Neural cell (in vitro differentiated cells): ENCODE results near the gene ZNRF2. TPM values are rescaled to one million over a fixed set of nuclear protein-coding genes. Genes with fewer than 3 reads are reported as not detected.
"Not testable (repeated sequence)": the region's sequence is repeated elsewhere in the genome, so short reads cannot be mapped to it uniquely, and the experiment has no call there.

Experiments
- H2AFZ ChIP-seq: fragments of 200-600, 300-800 bp; sonication (generic), shearing (Covaris generic); 2 replicates; pipeline ENCODE4 v1.6.0; 2014; ENCODE audit warnings: low read depth, mild to moderate bottlenecking, antibody characterized with exemption, low read length, moderate library complexity
- H3F3A ChIP-seq: fragments of 200-600 bp; shearing (Covaris generic); 2 replicates; pipeline ENCODE4 v1.6.1; 2016; ENCODE audit warnings: mild to moderate bottlenecking, moderate library complexity, mixed read lengths, antibody characterized with exemption, low read length; ENCODE audit not compliant: insufficient read depth, poor library complexity, severe bottlenecking
- H3K27ac ChIP-seq: fragments of 200-600, 300-800 bp; sonication (generic), shearing (Covaris generic); 2 replicates; pipeline ENCODE4 v1.5.1; 2014; ENCODE audit warnings: mild to moderate bottlenecking, low read length, moderate library complexity
- H3K27me3 ChIP-seq: fragments of 300-800, 200-600 bp; sonication (generic), shearing (Covaris generic); 2 replicates; pipeline ENCODE4 v1.6.0; 2014; ENCODE audit warnings: mild to moderate bottlenecking, low read depth, low read length, moderate library complexity; ENCODE audit not compliant: insufficient read depth
- H3K36me3 ChIP-seq: fragments of 300-800, 200-600 bp; sonication (generic), shearing (Covaris generic); 2 replicates; pipeline ENCODE4 v1.5.1; 2014; ENCODE audit warnings: mild to moderate bottlenecking, antibody characterized with exemption, low read length, moderate library complexity; ENCODE audit not compliant: insufficient read depth
- H3K4me2 ChIP-seq: fragments of 300-800, 200-600 bp; sonication (generic), shearing (Covaris generic); 2 replicates; pipeline ENCODE4 v1.6.0; 2014; ENCODE audit warnings: mild to moderate bottlenecking, low read length
- H3K4me3 ChIP-seq: fragments of 300-800, 200-600 bp; sonication (generic), shearing (Covaris generic); 2 replicates; pipeline ENCODE4 v1.5.1; 2014; ENCODE audit warnings: mild to moderate bottlenecking, low read length, moderate library complexity
- H3K79me2 ChIP-seq: fragments of 200-600 bp; shearing (Covaris generic); replicated peaks from 2 replicates; pipeline ENCODE4 v1.6.0; 2014; ENCODE audit warnings: mild to moderate bottlenecking, low read length, moderate library complexity; ENCODE audit not compliant: insufficient read depth
- H3K9ac ChIP-seq: fragments of 300-800, 200-600 bp; sonication (generic), shearing (Covaris generic); 2 replicates; pipeline ENCODE4 v1.6.1; 2016; ENCODE audit warnings: mild to moderate bottlenecking, low read length, mixed read lengths
- H3K9me2 ChIP-seq: fragments of 200-600 bp; shearing (Covaris generic); 2 replicates; pipeline ENCODE4 v1.6.1; 2016; ENCODE audit warnings: mild to moderate bottlenecking, low read length, mixed read lengths; ENCODE audit not compliant: insufficient read depth
- H3K9me3 ChIP-seq: fragments of 200-600, 300-800 bp; sonication (generic), shearing (Covaris generic); 2 replicates; pipeline ENCODE4 v1.6.1; 2016; ENCODE audit warnings: mild to moderate bottlenecking, mixed run types, low read length, moderate library complexity, mixed read lengths
- H4K20me1 ChIP-seq: fragments of 200-600 bp; shearing (Covaris generic); 2 replicates; pipeline ENCODE4 v1.6.1; 2016; ENCODE audit warnings: mild to moderate bottlenecking, mixed run types; ENCODE audit not compliant: insufficient read depth
- EP300 ChIP-seq: fragments of 450-650 bp; conservative IDR thresholded peaks from 2 replicates; pipeline ENCODE4 v1.6.1; 2014; ENCODE audit warnings: antibody characterized with exemption, mild to moderate bottlenecking, moderate library complexity; ENCODE audit not compliant: poor library complexity, severe bottlenecking
- EZH2 ChIP-seq: fragments of 200-600, 300-800 bp; shearing (Covaris generic), sonication (generic); IDR thresholded peaks from 2 replicates; pipeline ENCODE4 v1.6.1; 2014; ENCODE audit warnings: antibody characterized with exemption, low read length, borderline replicate concordance, mild to moderate bottlenecking; ENCODE audit not compliant: insufficient read depth, poor library complexity, severe bottlenecking
- MXI1 ChIP-seq: fragments of 450-650 bp; conservative IDR thresholded peaks from 2 replicates; pipeline ENCODE4 v1.6.1; 2014; ENCODE audit warnings: antibody characterized with exemption, mild to moderate bottlenecking; ENCODE audit not compliant: poor library complexity, severe bottlenecking
- POLR2AphosphoS5 ChIP-seq: IDR thresholded peaks from 2 replicates; pipeline ENCODE4 v1.6.1; 2012
- RAD21 ChIP-seq: fragments of 450-650 bp; conservative IDR thresholded peaks from 2 replicates; pipeline ENCODE4 v1.6.1; 2014; ENCODE audit warnings: antibody characterized with exemption, mild to moderate bottlenecking, moderate library complexity
- SMC3 ChIP-seq: fragments of 450-650 bp; conservative IDR thresholded peaks from 2 replicates; pipeline ENCODE4 v1.6.1; 2014; ENCODE audit warnings: antibody characterized with exemption, mild to moderate bottlenecking, moderate library complexity; ENCODE audit not compliant: poor library complexity
- TAF1 ChIP-seq: IDR thresholded peaks from 2 replicates; pipeline ENCODE4 v1.6.1; 2012; ENCODE audit warnings: low read depth
- polyA plus RNA-seq: library from polyadenylated mRNA; depleted of rRNA; stranded (reverse); fragments of >200 nt; gene quantifications from 2 replicates; pipeline ENCODE4 v1.2.3, GENCODE V29; 2014
- TF ChIP-seq, protein P1 (sequence below): fragments of 450-650 bp; IDR thresholded peaks from 2 replicates; pipeline ENCODE4 v1.5.1; 2014; ENCODE audit warnings: antibody characterized with exemption, mild to moderate bottlenecking, moderate library complexity; ENCODE audit not compliant: poor library complexity, severe bottlenecking
- TF ChIP-seq, protein P2 (sequence below): IDR thresholded peaks from 2 replicates; pipeline ENCODE4 v1.6.1; 2012; ENCODE audit warnings: borderline replicate concordance

The ZNRF2 gene
- polyA plus RNA-seq, 1 donor from 2014 or later, result 12.2 TPM

DNA sequence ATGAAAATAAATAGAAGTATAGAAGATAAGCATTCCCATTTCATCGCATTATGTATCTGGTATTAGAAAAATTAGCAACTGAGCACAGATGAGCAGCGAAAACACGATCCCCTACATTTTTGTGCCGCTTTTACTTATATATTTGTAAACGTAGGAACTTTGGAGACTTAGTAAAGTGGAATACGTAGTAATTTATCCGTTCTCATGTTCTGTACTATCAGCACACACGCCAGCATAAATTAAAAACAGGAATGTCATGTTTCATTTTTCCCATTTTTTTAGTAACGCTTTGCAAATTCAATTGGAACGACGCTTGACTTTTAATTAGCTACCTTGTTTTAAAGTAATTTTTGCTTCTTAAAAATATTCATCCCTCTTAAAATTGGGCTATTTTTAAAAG lies 2.4 kb downstream of the ZNRF2 start:
- Histone ChIP-seq H3K9me3 (no peaks in the 10 kb centered on the region), H3K27ac (no peak overlapping the region), H3K9ac (no peak overlapping the region), H4K20me1 (peaks cover 6% of the 10 kb centered on the region), H3F3A (no peaks in the 10 kb centered on the region), H3K4me3 (peak overlapping the region; percentile 90), H3K79me2 (peaks cover 26% of the 10 kb centered on the region), H3K4me2 (peak overlapping the region; percentile 82), H3K9me2 (no peaks in the 10 kb centered on the region), H3K27me3 (no peaks in the 10 kb centered on the region), H2AFZ (no peak overlapping the region), H3K36me3 (no peaks in the 10 kb centered on the region)
- no peak for TF ChIP-seq EZH2
- TF ChIP-seq, protein P1, sequence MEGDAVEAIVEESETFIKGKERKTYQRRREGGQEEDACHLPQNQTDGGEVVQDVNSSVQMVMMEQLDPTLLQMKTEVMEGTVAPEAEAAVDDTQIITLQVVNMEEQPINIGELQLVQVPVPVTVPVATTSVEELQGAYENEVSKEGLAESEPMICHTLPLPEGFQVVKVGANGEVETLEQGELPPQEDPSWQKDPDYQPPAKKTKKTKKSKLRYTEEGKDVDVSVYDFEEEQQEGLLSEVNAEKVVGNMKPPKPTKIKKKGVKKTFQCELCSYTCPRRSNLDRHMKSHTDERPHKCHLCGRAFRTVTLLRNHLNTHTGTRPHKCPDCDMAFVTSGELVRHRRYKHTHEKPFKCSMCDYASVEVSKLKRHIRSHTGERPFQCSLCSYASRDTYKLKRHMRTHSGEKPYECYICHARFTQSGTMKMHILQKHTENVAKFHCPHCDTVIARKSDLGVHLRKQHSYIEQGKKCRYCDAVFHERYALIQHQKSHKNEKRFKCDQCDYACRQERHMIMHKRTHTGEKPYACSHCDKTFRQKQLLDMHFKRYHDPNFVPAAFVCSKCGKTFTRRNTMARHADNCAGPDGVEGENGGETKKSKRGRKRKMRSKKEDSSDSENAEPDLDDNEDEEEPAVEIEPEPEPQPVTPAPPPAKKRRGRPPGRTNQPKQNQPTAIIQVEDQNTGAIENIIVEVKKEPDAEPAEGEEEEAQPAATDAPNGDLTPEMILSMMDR, result no peak
- TF ChIP-seq RAD21, result no peak
- TF ChIP-seq, protein P2, sequence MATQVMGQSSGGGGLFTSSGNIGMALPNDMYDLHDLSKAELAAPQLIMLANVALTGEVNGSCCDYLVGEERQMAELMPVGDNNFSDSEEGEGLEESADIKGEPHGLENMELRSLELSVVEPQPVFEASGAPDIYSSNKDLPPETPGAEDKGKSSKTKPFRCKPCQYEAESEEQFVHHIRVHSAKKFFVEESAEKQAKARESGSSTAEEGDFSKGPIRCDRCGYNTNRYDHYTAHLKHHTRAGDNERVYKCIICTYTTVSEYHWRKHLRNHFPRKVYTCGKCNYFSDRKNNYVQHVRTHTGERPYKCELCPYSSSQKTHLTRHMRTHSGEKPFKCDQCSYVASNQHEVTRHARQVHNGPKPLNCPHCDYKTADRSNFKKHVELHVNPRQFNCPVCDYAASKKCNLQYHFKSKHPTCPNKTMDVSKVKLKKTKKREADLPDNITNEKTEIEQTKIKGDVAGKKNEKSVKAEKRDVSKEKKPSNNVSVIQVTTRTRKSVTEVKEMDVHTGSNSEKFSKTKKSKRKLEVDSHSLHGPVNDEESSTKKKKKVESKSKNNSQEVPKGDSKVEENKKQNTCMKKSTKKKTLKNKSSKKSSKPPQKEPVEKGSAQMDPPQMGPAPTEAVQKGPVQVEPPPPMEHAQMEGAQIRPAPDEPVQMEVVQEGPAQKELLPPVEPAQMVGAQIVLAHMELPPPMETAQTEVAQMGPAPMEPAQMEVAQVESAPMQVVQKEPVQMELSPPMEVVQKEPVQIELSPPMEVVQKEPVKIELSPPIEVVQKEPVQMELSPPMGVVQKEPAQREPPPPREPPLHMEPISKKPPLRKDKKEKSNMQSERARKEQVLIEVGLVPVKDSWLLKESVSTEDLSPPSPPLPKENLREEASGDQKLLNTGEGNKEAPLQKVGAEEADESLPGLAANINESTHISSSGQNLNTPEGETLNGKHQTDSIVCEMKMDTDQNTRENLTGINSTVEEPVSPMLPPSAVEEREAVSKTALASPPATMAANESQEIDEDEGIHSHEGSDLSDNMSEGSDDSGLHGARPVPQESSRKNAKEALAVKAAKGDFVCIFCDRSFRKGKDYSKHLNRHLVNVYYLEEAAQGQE, result no peak
- no peak for TF ChIP-seq TAF1
- no peak for TF ChIP-seq EP300
- TF ChIP-seq POLR2AphosphoS5, result no peak
- no peak for TF ChIP-seq MXI1
- no peak for TF ChIP-seq SMC3

DNA sequence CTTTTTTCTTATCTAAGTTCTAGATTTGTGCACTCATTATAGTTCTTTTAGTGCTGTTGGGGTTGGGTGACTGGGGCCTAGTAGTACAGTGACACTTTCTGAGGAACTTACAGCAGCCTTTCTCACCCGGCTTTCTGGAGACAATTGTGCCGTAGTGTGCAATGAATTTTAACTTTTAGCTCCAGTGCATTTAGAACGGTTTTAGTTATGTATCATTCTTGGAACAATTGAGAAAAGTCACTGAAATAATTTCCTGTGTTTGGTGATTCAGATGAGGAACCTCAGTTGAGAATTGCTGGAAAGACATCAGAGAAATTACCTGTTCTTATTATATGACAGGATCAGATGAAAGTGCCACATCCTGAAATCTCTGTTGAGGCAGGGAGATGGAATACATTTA lies 3.2 kb downstream of the ZNRF2 start:
- Histone ChIP-seq H3K4me3 (peak overlapping the region; percentile 90), H3K4me2 (peak overlapping the region; percentile 59), H3K79me2 (peaks cover 26% of the 10 kb centered on the region)
- not testable (repeated sequence) for H3K27ac ChIP-seq, H3K9me2 ChIP-seq, H3K36me3 ChIP-seq, H3K27me3 ChIP-seq, H3K9me3 ChIP-seq, H3F3A ChIP-seq, H3K9ac ChIP-seq, H2AFZ ChIP-seq, H4K20me1 ChIP-seq

DNA sequence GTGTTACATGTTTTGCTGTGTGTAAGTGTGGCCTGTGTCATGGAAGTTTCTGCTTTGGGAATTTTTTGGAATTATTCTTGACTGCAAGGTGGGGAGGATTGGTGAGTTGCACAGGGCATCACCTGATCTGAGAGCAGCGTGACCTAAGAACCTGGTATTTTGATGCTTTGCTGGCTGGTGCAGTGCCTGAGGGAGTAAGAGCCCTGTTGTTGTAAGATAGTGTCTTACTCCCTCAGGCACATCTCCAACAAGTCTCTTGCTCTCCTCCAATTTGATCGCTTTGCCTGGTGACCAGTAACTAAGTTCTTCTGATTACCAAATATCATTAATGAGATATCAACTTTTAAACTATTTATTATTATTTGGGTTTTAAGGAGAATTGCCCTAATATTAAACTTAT lies 5.2 kb downstream of the ZNRF2 start:
- H3K27me3 ChIP-seq, H2AFZ ChIP-seq, H3K36me3 ChIP-seq, H3K4me2 ChIP-seq, H3F3A ChIP-seq, H3K9me2 ChIP-seq, H3K9me3 ChIP-seq, H3K27ac ChIP-seq, H4K20me1 ChIP-seq, H3K9ac ChIP-seq, H3K4me3 ChIP-seq: not testable (repeated sequence)
- H3K79me2 ChIP-seq, result peaks cover 26% of the 10 kb centered on the region

DNA sequence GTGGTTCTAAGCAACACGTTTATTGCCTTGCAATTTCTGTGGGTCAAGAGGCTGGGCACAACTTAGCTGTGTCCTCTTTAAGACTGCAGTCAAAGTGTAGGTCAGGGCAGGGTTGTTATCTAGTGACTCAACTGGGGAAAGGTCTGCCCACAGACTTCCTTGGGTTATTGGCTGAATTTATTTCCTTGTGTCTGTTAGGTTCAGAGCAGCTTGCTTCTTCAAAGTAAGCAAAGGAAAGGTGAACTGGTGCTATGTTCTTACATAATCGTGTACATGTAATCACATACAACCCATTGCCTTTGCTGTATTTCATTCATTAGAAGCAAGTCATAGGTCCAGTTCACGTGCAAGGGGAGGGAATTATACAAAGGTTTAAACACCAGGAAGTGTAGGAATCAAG lies 5.9 kb downstream of the ZNRF2 start:
- not testable (repeated sequence) for H3K9me3 ChIP-seq, H3K9me2 ChIP-seq, H3K27me3 ChIP-seq, H3K4me2 ChIP-seq, H3F3A ChIP-seq, H3K36me3 ChIP-seq, H3K27ac ChIP-seq, H3K9ac ChIP-seq, H3K4me3 ChIP-seq, H2AFZ ChIP-seq, H4K20me1 ChIP-seq
- H3K79me2 ChIP-seq, result peaks cover 26% of the 10 kb centered on the region

DNA sequence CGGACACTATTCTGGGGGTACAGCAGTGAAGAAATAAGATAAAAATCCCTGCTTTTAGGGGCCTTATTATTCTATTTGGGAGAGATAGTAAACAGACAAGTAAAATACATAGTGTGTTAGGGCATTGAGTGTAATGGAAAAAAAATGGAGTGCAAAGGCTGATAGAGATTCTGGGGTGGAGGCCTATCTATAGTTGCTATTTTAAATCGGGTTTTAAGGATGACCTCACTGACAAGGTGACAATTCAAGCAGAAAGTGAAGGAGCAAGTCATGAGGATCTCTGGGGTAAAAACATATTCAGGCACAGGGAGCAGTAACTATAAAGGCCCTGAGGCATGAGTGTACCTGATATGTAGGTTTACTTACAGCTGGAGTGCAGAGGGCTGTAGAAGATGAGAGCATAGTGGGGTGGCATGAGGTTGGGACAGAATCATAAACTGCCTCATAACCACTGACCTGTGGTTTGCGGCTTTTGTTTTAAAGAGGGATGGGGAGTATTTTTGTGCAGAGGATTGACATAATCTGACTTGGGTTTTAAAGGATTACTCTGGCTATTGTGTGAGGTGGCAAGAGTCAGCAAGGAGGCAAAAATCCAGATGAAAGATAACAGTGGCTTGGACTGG lies 8.1 kb downstream of the ZNRF2 start:
- peaks cover 17% of the 10 kb centered on the region for H3K79me2 ChIP-seq
- H3K9ac ChIP-seq, result not testable (repeated sequence)

More for the DNA sequence above, 8.1 kb downstream of the ZNRF2 start:
- not testable (repeated sequence) for H3K9me2 ChIP-seq, H4K20me1 ChIP-seq, H3F3A ChIP-seq, H3K27ac ChIP-seq, H3K9me3 ChIP-seq, H3K4me3 ChIP-seq, H3K27me3 ChIP-seq, H3K4me2 ChIP-seq, H2AFZ ChIP-seq, H3K36me3 ChIP-seq
